Measurements from ENCODE around the gene BEST4. TPM values are rescaled to one million over a fixed set of nuclear protein-coding genes. Genes with fewer than 3 reads are reported as not detected.

Gene BEST4
- total and polyA plus RNA-seq, 2 of the 13 experiments (the other 11 are each of a cell fraction or from before 2014, with no cell fraction given): 0.77 to 1.4 TPM

- TF ChIP-seq SP4 (CRISPR knock-in tag; IDR thresholded peaks at IDR 0.05) (peak; percentile 87), SP1 (IDR thresholded peaks at IDR 0.05) (no peak), SP1 (CRISPR knock-in tag; IDR thresholded peaks at IDR 0.05) (peak; percentile 41), SRSF4 (IDR thresholded peaks at IDR 0.05; ENCODE audit: low read depth, low read length, poor library complexity, severe bottlenecking) (peak; percentile 21), NFE2 (CRISPR knock-in tag; IDR thresholded peaks at IDR 0.05) (no peak), SIX4 (CRISPR knock-in tag; IDR thresholded peaks at IDR 0.05) (peak; percentile 89), ZKSCAN5 (CRISPR knock-in tag; IDR thresholded peaks at IDR 0.05) (no peak), ARNT2 (CRISPR knock-in tag; IDR thresholded peaks at IDR 0.05; ENCODE audit: low read depth) (no peak), ZNF431 (CRISPR knock-in tag; IDR thresholded peaks at IDR 0.05; ENCODE audit: borderline replicate concordance, low read depth) (peak; percentile 65; the same call in 1 of the 2 replicates), GTF3A (CRISPR knock-in tag; conservative IDR thresholded peaks at IDR 0.05) (peak; percentile 66; the same call in 1 of the 2 replicates), ZNF251 (CRISPR knock-in tag; IDR thresholded peaks at IDR 0.05) (no peak; the same call in 1 of the 2 replicates), POLR2AphosphoS2 (IDR thresholded peaks at IDR 0.05; ENCODE audit: low read depth, low read length) (0 out of 2 replicates have a peak, but pooled peaks have one; percentile 50), EP300 (IDR thresholded peaks at IDR 0.05; ENCODE audit: low read depth in 2 of 2, low read length in 2 of 2) (peak; percentile 13 to 54; a peak in 1 of 4 replicates), EP300 (CRISPR knock-in tag; IDR thresholded peaks at IDR 0.05; ENCODE audit: borderline replicate concordance) (no peak; the same call in 1 of the 2 replicates), AGO1 (IDR thresholded peaks at IDR 0.05; ENCODE audit: low read depth, low read length, poor library complexity, severe bottlenecking) (peak; percentile 77), ATF5 (CRISPR knock-in tag; IDR thresholded peaks at IDR 0.05; ENCODE audit: low read depth) (peak; percentile 97), ZNF598 (CRISPR knock-in tag; IDR thresholded peaks at IDR 0.05; ENCODE audit: borderline replicate concordance) (peak; percentile 75; the same call in 1 of the 2 replicates), AGO2 (optimal IDR thresholded peaks at IDR 0.05; ENCODE audit: low read depth, low read length) (peak; percentile 91), TEAD2 (CRISPR knock-in tag; IDR thresholded peaks at IDR 0.05) (no peak), HBP1 (CRISPR knock-in tag; IDR thresholded peaks at IDR 0.05; ENCODE audit: low read depth) (peak; percentile 48), NCOR1 (IDR thresholded peaks at IDR 0.05; ENCODE audit: borderline replicate concordance, low read length) (no peak; the same call in 1 of the 2 replicates), ZNF615 (CRISPR knock-in tag; IDR thresholded peaks at IDR 0.05; ENCODE audit: borderline replicate concordance) (peak; percentile 78; the same call in 1 of the 2 replicates), HNRNPL (IDR thresholded peaks at IDR 0.05; ENCODE audit: low read depth, low read length) (peak; percentile 94), TAF1 (CRISPR knock-in tag; IDR thresholded peaks at IDR 0.05) (peak; percentile 85; the same call in 1 of the 2 replicates), SIX1 (CRISPR knock-in tag; IDR thresholded peaks at IDR 0.05; ENCODE audit: borderline replicate concordance) (peak; percentile 78), FLYWCH1 (CRISPR knock-in tag; IDR thresholded peaks at IDR 0.05) (peak; percentile 14; the same call in 1 of the 2 replicates), NFE2L2 (IDR thresholded peaks at IDR 0.05; ENCODE audit: low read length) (no peak), ZNF7 (CRISPR knock-in tag; IDR thresholded peaks at IDR 0.05) (no peak)
- TF ChIP-seq, protein P1, sequence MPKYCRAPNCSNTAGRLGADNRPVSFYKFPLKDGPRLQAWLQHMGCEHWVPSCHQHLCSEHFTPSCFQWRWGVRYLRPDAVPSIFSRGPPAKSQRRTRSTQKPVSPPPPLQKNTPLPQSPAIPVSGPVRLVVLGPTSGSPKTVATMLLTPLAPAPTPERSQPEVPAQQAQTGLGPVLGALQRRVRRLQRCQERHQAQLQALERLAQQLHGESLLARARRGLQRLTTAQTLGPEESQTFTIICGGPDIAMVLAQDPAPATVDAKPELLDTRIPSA (CRISPR knock-in tag; IDR thresholded peaks at IDR 0.05; ENCODE audit: borderline replicate concordance): no peak
These were observed 12.0 kb upstream of the BEST4 start, which contains the start of gene PLK3 (continued) for GRCh38 chr1:44799770-44800584.

All from HepG2 (cell line).